ENCODE measurements around the gene NXN. TPM values are rescaled to one million over a fixed set of nuclear protein-coding genes. Genes with fewer than 3 reads are reported as not detected.
A peak's percentile ranks its signal among the peaks of the same experiment; 100 is the strongest.
"Not testable (repeated sequence)": the region's sequence is repeated elsewhere in the genome, so short reads cannot be mapped to it uniquely, and the experiment has no call there.

NXN gene
- total and polyA plus RNA-seq, 3 donors from 2014 or later = 22.9 to 26.0 (median 23.0) TPM

GRCh38 chr17:1001640-1002411 lies 22.2 kb upstream of the NXN start:
- Histone ChIP-seq H3K4me1 (peaks cover 45% of the 10 kb centered on the region), H3K27me3 (no peaks in the 10 kb centered on the region), H3K9me3 (no peaks in the 10 kb centered on the region), H3K4me3 (no peak overlapping the region), H3K36me3 (ENCODE audit: low read depth, missing control alignments) (no peaks in the 10 kb centered on the region), H3K27ac (peak overlapping the region in 1 of 2 donors; percentile 77)
- WGBS, 2 donors = 56 to 63% methylated on average over 18 of the region's 18 CpGs
- TF ChIP-seq POLR2A (IDR thresholded peaks at IDR 0.05) (no peak), CTCF (IDR thresholded peaks at IDR 0.05) (no peak)
- no peak for DNase-seq
- intact Hi-C loops (cut with DNase I; ENCODE audit: low total_unique reads) = no loop called here

- Histone ChIP-seq H3K36me3 (ENCODE audit: low read depth, missing control alignments) (no peaks in the 10 kb centered on the region), H3K4me1 (peaks cover 39% of the 10 kb centered on the region), H3K9me3 (no peaks in the 10 kb centered on the region), H3K27ac (peak overlapping the region in 1 of 2 donors; percentile 50), H3K4me3 (no peak overlapping the region), H3K27me3 (no peaks in the 10 kb centered on the region)
- DNase-seq = no peak
- intact Hi-C loops (cut with DNase I; ENCODE audit: low total_unique reads) = no loop called here
- 69 to 70% methylated on average over 15 of the region's 15 CpGs for WGBS, 2 donors
- TF ChIP-seq POLR2A (IDR thresholded peaks at IDR 0.05) (no peak), CTCF (IDR thresholded peaks at IDR 0.05) (no peak)
Measured at GRCh38 chr17:1000597-1001461, 21.3 kb upstream of the NXN start.

- Histone ChIP-seq H3K27me3 (no peaks in the 10 kb centered on the region), H3K4me3 (no peak overlapping the region), H3K4me1 (peaks cover 18% of the 10 kb centered on the region), H3K9me3 (no peaks in the 10 kb centered on the region), H3K36me3 (ENCODE audit: low read depth, missing control alignments) (no peaks in the 10 kb centered on the region), H3K27ac (no peak overlapping the region)
- TF ChIP-seq POLR2A (IDR thresholded peaks at IDR 0.05) = no peak
- no peak for TF ChIP-seq CTCF (IDR thresholded peaks at IDR 0.05)
- DNase-seq = no peak
- WGBS, 2 donors = 21 to 44% methylated on average over 2 of the region's 2 CpGs
- intact Hi-C loops (cut with DNase I; ENCODE audit: low total_unique reads) = no loop called here
Measured at GRCh38 chr17:998111-998510, 18.5 kb upstream of the NXN start.

GRCh38 chr17:996554-997344 lies 17.2 kb upstream of the NXN start, which contains the start of gene TIMM22:
TIMM22 (plus strand) TSS chr17:997129; CDS start chr17:997143, 14 bp downstream.
- 0% methylated on average over 20 to 71 of the region's 71 CpGs for WGBS, 2 donors
- H3K4me1 ChIP-seq = peaks cover 18% of the 10 kb centered on the region
- TF ChIP-seq POLR2A (IDR thresholded peaks at IDR 0.05) (no peak), CTCF (IDR thresholded peaks at IDR 0.05) (peak; percentile 88 to 97 (median 93))

GRCh38 chr17:995324-995723 lies 15.7 kb upstream of the NXN start:
- H3K36me3 ChIP-seq (ENCODE audit: low read depth, missing control alignments); intact Hi-C loops (cut with DNase I; ENCODE audit: low total_unique reads); DNase-seq; H3K9me3 ChIP-seq; H3K4me3 ChIP-seq; H3K27ac ChIP-seq; H3K27me3 ChIP-seq: not testable (repeated sequence)
- 80 to 91% methylated on average over 8 of the region's 8 CpGs for WGBS, 2 donors
- peaks cover 11% of the 10 kb centered on the region for H3K4me1 ChIP-seq

More at GRCh38 chr17:996554-997344, 17.2 kb upstream of the NXN start, which contains the start of gene TIMM22:
- no peaks in the 10 kb centered on the region for H3K36me3 ChIP-seq (ENCODE audit: low read depth, missing control alignments)
- no peaks in the 10 kb centered on the region for H3K27me3 ChIP-seq
- peak; percentile 96 for DNase-seq
- intact Hi-C loops (cut with DNase I; ENCODE audit: low total_unique reads) = no loop called here
- H3K9me3 ChIP-seq = no peaks in the 10 kb centered on the region
- H3K27ac ChIP-seq = peak within 1 kb of the TSS; percentile 93 to 94
- peak within 1 kb of the TSS; percentile 83 to 99 for H3K4me3 ChIP-seq
